A549 treated with Hydrocortisone at 1 μM for 4 hours (cell line): ENCODE data around the gene KCTD16. TPM values are rescaled to one million over a fixed set of nuclear protein-coding genes. Genes with fewer than 3 reads are reported as not detected.

Source experiments
- total RNA-seq: library from RNA; stranded (reverse); fragments of 200-300 nt; extraction: Qiagen RNA extraction; gene quantifications from 5 replicates; pipeline ENCODE4 v1.2.3, GENCODE V29; 2022

The KCTD16 gene
- total RNA-seq, result 0.01 to 0.03 TPM (median 0.02 TPM) in 3 of 5 replicates, not detected in the others

GRCh38 chr5:144170276-144171024 is at the start of gene KCTD16, which contains the start of gene YIPF5:
TSS of gene KCTD16 (plus strand) at chr5:144170873.
TSS of gene YIPF5 (minus strand) at chr5:144170659. CDS start at chr5:144169955, 704 bp downstream.

Other genes starting within 250 kb of the KCTD16 start
- 66.4 to 87.0 TPM (median 73.4 TPM) in 5 replicates for gene YIPF5, start 214 bp upstream of the KCTD16 start, total RNA-seq